ENCODE results near the gene IFNA1.

DNA sequence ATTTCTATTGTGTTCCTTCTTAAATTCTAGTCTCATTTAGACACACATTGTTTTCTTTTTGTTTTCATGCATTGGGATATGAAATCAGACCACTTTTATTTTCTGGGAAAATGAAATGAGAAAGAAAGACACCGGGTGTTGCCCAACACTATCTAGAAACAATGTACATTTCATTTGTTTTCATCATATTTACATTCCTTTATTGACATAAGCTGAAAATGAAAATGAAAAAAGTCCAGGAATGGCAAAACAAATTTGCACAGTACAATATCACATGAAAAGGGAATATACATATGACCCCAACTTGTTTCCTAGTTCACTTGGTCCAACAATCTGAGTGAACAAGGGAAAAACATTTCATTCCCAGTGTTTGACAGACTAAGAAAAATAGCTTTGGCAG lies 21.1 kb downstream of the IFNA1 start:
- no peak for TF ChIP-seq ZNF433 (tag by site-specific recombination; IDR thresholded peaks at IDR 0.05; ENCODE audit: low read depth)
- TF ChIP-seq ZNF140 (tag by site-specific recombination; IDR thresholded peaks at IDR 0.05): no peak
- no peak for TF ChIP-seq ZNF521 (tag by site-specific recombination; IDR thresholded peaks at IDR 0.05)
- TF ChIP-seq ZNF416 (tag by site-specific recombination; IDR thresholded peaks at IDR 0.05): no peak
- no peak for TF ChIP-seq ZBTB1 (tag by site-specific recombination; IDR thresholded peaks at IDR 0.05)
- no peak for TF ChIP-seq ZNF311 (tag by site-specific recombination; IDR thresholded peaks at IDR 0.05; ENCODE audit: borderline replicate concordance)
- TF ChIP-seq, protein P1, sequence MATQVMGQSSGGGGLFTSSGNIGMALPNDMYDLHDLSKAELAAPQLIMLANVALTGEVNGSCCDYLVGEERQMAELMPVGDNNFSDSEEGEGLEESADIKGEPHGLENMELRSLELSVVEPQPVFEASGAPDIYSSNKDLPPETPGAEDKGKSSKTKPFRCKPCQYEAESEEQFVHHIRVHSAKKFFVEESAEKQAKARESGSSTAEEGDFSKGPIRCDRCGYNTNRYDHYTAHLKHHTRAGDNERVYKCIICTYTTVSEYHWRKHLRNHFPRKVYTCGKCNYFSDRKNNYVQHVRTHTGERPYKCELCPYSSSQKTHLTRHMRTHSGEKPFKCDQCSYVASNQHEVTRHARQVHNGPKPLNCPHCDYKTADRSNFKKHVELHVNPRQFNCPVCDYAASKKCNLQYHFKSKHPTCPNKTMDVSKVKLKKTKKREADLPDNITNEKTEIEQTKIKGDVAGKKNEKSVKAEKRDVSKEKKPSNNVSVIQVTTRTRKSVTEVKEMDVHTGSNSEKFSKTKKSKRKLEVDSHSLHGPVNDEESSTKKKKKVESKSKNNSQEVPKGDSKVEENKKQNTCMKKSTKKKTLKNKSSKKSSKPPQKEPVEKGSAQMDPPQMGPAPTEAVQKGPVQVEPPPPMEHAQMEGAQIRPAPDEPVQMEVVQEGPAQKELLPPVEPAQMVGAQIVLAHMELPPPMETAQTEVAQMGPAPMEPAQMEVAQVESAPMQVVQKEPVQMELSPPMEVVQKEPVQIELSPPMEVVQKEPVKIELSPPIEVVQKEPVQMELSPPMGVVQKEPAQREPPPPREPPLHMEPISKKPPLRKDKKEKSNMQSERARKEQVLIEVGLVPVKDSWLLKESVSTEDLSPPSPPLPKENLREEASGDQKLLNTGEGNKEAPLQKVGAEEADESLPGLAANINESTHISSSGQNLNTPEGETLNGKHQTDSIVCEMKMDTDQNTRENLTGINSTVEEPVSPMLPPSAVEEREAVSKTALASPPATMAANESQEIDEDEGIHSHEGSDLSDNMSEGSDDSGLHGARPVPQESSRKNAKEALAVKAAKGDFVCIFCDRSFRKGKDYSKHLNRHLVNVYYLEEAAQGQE (tag by site-specific recombination; IDR thresholded peaks at IDR 0.05): no peak
- no peak for TF ChIP-seq ZNF2 (tag by site-specific recombination; IDR thresholded peaks at IDR 0.05)
- TF ChIP-seq ZBTB21 (tag by site-specific recombination; IDR thresholded peaks at IDR 0.05): no peak
- TF ChIP-seq ZNF266 (tag by site-specific recombination; IDR thresholded peaks at IDR 0.05; ENCODE audit: low read depth): no peak
- TF ChIP-seq, protein P2, sequence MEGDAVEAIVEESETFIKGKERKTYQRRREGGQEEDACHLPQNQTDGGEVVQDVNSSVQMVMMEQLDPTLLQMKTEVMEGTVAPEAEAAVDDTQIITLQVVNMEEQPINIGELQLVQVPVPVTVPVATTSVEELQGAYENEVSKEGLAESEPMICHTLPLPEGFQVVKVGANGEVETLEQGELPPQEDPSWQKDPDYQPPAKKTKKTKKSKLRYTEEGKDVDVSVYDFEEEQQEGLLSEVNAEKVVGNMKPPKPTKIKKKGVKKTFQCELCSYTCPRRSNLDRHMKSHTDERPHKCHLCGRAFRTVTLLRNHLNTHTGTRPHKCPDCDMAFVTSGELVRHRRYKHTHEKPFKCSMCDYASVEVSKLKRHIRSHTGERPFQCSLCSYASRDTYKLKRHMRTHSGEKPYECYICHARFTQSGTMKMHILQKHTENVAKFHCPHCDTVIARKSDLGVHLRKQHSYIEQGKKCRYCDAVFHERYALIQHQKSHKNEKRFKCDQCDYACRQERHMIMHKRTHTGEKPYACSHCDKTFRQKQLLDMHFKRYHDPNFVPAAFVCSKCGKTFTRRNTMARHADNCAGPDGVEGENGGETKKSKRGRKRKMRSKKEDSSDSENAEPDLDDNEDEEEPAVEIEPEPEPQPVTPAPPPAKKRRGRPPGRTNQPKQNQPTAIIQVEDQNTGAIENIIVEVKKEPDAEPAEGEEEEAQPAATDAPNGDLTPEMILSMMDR (tag by site-specific recombination; IDR thresholded peaks at IDR 0.05): no peak
- TF ChIP-seq ZNF768 (tag by site-specific recombination; IDR thresholded peaks at IDR 0.05): no peak
- TF ChIP-seq ZNF600 (tag by site-specific recombination; IDR thresholded peaks at IDR 0.05): no peak
- TF ChIP-seq ZNF48 (tag by site-specific recombination; IDR thresholded peaks at IDR 0.05): no peak

All from HEK293 (cell line).